Right lung (tissue), 10 donors: ENCODE measurements around the gene PSG1. TPM values are rescaled to one million over a fixed set of nuclear protein-coding genes. Genes with fewer than 3 reads are reported as not detected.
"Not testable (repeated sequence)": the region's sequence is repeated elsewhere in the genome, so short reads cannot be mapped to it uniquely, and the experiment has no call there.

Experiments
- DNase-seq, 2 donors: peaks; one replicate each; pipeline ENCODE4 v3.0.0-alpha.2; 2013
- long read RNA-seq, 8 donors: transcript quantifications; one replicate each; lab custom pipeline, GENCODE V29; 2026
- polyA plus RNA-seq, 5 donors: library from polyadenylated mRNA; unstranded; fragments of 120-200 nt; gene quantifications; one replicate each; pipeline versions ENCODE4 v1.2.1 to v1.2.3, GENCODE V29; 2013; ENCODE audit warnings: inconsistent platforms in 1 of 5, low replicate concordance in 1 of 5; ENCODE audit not compliant: insufficient read length in 5 of 5, insufficient read depth in 1 of 5

Gene PSG1
- 1 to 10 TPM in 1 of 5 donors, under 1 TPM in 1, not detected in 3; 0.21 to 1.0 TPM for polyA plus RNA-seq
- long read RNA-seq, donor 1, transcript PSG1-204 (6 exons, 2,047 nt): major isoform, 8 of 24 reads
- long read RNA-seq, donor 1, partial matches to known transcripts: 11 of 24 reads
- long read RNA-seq, donor 1, other reads (novel, unspliced or antisense): 0 of 24 reads
- long read RNA-seq, donor 2: 0 reads
- long read RNA-seq, donor 3: 0 reads
- long read RNA-seq, donor 4: 0 reads
- long read RNA-seq, donor 5: 0 reads
- long read RNA-seq, donor 6: 0 reads
- long read RNA-seq, donor 7: 0 reads
- long read RNA-seq, donor 8: 0 reads

DNA sequence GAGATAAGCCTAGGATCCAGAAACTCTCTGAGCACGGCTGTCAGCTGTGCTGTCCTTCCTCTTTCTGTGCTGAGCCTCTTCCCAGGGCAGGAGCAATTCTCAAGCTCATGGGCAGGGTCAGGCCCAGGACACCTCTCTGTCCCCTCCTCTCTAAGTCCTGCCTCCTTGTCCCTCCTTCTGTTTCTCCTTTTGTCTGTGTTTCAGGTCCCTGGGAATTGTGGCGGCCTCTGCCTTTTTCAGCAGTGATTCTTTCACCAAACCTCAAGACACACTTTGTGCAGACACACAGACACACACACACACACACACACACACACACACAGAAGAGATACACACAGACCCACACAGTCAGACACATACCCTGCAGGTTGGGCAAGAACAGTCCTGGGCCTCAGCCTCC, at the start of gene PSG1:
TSS of gene PSG1 (minus strand) at position 101 of the 400 bp plus-strand sequence. CDS start 132 bp downstream, outside the sequence.
- no peak for DNase-seq

DNA sequence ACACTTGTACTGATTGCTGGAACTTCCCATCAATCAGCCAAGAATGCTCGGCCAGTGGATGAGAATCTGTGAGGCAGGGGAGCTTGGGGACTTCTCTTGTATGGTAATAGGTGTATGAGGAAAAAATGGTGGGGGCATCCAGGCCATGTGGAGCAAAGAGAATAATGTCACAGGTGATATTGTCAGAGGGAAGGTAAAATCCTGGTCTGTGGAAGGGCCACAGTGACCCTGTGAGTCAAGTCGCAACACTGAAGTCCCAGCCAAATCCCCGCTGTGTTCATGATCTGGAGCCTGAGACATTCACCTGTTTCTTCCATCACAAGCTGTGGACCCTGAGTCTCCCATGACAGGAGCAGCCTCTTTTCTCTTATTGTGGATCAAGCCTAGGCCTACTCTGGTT, 49.4 kb upstream of the PSG1 start:
- no peak for DNase-seq

DNA sequence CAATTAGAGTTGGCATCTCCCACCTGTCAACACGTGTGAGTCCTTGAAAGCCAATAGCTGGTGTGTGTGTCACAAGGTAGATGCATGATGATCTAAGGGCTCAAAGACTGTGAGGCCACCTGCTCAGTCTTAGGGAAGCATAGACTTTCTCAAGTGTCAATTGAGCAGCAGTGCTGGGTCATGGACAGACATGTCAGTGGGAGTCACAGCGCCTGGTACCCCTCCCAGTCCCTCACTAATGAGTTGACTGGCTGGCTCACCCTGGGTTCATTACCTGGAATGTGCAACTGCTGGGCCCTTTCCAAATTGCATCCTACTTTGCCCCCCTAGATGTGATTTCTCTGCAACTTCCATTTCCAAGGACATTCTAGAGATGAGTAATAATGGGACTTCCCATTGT, 47.3 kb upstream of the PSG1 start:
- DNase-seq: no peak

DNA sequence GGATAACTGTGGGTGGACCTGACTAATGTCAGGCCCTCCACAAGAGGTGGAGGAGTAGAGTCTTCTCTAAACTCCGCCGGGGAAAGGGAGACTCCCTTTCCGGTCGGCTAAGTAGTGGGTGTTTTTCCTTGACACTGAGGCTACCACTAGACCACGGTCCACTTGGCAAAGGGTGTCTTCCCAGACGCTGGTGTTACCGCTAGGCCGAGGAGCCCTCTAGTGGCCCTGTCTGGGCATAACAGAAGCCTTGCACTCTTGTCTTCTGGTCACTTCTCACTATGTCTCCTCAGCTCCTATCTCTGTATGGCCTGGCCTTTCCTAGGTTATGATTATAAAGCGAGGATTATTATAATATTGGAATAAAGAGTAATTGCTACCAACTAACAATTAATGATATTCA, 43.6 kb upstream of the PSG1 start:
- not testable (repeated sequence) for DNase-seq

DNA sequence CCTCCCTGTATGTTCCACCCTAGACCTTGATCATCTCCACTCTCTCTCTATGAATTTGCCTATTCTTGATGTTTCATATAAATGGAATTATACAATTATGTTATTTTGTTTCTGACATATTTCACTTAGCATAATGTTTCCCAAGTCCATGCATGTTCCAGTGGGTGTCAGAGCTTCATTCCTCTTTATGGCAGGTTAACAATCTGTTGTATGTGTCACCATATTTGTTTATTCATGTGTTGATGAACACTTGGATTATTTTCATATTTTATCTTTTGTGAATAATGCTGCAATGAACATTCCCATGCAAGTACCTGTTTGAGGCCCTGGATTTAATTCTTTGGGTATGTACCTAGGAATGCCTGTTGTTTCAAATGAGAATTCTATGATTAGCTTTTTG, 41.5 kb upstream of the PSG1 start:
- not testable (repeated sequence) for DNase-seq

DNA sequence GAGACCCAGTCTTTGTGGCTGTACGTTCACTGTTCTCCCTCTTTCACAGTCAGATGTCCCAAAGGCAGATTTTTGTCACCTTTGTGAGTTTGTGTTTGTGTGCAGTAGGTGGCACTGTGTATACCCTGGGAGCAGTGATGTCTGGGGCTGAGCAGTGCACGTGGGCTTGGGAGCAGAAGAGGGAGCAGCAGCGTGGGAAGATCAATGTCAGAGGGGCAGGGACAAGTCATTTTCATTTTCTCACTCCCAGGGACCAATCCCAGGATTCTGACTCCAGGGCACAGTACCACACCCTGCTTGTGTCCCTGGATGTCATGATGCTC, 40.2 kb upstream of the PSG1 start:
- no peak for DNase-seq

DNA sequence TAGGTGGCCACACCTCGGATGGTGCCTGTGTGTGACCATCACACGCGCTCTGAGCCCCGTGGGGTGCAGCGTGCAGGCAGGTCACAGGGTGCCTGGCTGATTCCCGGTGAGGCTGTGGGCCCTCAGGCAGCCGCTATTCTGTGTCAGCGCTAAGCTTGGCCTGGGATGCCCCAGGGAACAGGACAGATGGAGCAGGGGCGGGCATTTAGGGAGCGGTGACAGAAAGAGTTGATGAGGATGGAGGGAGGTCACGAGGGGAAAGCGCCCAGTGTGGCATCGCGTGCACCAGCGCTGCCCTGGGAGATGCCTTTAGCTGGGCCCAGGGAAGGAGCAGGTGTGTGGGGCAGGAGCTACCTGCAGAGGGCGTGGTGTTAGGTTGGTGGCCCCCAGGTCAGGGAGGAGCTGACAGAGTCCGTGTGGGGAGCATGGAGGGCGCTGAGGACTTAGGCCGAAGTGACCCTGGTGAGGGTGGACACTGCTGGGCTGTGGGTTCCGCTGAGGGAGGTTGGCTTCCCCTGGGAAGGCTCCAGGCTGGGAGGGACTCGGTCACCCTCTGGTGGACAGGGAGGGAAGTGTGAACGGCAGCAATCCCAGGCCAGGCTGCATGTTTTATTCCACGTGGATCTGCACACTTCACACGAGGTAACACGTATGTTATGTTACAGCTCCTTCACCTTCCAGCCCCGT, 39.7 kb upstream of the PSG1 start:
- DNase-seq: not testable (repeated sequence)

DNA sequence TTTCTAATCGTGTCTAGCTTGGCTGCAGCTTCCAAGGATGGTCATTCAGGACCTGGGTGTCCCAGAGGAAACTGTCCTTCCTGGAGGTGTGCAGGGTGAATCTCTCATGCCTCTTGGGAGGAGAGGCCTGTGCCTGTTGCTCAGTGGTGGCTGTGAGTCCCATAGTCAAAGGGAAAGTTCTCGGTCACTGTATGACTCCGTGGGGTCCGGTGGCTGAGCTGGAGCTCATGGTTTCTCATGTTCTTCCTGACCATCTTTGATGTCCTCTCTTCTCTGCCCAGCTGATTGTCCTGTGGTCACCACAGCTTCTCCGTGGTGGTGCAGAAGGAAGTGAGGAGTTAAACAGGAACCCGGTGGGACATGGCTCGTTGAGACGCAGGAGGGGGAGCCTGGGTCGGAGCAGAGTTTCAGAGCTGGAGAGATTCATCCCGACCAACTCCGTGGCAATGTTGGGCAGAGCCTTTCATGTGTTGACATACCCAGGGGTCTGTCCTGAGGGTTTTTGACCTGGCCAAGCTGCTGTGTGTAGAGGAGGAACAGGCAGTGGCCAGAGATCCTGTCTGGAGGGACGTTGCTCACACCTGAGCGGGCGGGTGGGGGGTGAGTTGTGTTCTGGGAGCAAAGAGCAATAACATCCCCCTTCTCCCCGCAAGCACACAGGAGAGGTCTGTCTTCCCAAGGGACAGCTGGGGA, 39.0 kb upstream of the PSG1 start:
- DNase-seq: not testable (repeated sequence)

DNA sequence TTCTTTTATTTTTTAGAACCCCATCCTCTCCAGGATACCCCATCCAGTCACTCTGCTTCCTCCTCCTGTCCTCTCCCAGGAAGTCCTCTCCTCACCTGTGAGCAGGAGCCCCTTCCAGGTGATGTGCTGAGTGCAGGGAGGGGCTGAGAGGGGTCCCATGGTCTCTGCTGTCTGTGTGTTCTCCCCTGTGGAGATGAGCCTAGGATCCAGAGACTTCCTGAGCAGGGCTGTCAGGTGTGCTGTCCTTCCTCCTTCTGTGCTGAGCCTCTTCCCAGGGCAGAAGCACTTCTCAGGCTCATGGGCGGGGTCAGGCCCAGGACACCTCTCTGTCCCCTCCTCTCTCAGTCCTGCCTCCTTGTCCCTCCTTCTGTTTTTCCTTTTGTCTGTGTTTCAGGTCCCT, 38.1 kb upstream of the PSG1 start, which contains the start of gene PSG6:
TSS of gene PSG6 (minus strand) at position 261 of the 400 bp plus-strand sequence. CDS start at position 159, 102 bp downstream.
- not testable (repeated sequence) for DNase-seq

DNA sequence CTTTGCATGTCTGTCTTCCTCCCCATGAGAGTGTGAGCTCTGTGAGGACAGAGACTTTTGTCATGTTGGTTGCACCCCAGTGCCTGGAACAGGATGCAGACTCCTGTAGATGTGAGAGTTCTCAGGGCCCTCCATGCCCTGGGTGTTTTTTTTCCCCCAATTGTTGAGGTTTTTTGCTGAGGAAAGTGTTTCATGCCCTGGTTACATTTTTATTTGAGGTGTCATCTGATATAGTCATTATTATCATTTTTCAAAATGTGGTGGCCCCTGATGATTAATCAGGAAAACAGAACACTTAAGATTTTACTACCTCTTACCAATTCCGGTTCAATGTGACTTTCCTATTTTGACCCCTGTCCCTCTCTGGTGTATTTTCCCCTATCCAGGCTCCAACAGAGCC, 37.4 kb upstream of the PSG1 start:
- DNase-seq: not testable (repeated sequence)

DNA sequence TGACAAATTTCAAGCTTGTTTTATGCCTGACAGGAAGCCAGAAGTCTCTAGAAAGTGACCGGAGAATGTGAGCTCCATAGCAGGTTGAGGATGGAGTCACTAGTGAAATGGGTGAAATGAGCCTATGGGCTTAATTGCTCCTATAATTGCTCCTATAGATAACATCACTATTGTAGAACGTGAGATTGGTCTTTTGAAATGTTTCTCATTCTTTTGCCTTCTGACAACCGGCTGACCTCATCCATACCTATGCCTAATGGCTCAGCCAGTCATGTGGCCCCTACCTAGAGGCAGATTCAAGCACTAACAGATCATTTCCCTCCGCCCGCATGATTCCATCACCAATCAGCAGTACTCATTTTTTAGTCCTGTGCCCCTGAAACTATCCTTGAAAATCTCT, 34.0 kb upstream of the PSG1 start:
- not testable (repeated sequence) for DNase-seq

DNA sequence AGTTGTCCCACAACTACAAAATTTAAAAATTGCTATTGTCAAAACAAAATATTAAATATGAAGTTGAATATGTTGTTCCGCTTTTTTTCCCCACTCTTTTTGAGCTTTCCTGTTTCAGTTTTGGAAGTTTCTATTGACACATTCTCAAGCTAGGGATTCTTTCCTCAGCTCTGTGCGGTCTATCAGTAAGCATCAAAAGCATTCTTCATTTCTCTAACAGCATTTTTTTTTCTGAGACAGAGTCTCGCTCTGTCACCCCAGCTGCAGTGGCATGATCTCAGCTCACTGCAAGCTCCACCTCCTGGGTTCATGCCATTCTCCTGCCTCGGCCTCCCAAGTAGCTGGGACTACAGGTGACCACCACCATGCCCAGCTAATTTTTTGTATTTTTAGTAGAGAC, 33.4 kb upstream of the PSG1 start:
- DNase-seq: not testable (repeated sequence)

DNA sequence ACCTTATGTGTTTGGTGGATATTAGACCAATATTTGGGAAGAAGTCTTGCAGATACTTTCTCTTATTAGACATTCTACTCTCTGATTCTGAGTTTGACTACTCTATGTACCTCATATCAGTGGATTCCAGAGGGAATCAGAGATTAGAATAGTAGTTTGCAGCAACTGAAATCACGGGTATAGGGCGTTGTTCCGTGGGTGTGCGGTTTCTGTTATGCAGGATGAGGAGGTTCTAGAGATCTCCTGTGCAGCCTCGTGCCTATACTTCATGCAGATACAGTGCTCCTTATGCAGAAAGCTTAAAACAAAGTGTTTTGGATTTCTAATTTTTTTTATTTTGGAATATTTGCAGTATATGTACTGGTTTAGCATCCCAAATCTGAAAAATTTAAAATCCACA, 32.2 kb upstream of the PSG1 start:
- not testable (repeated sequence) for DNase-seq

DNA sequence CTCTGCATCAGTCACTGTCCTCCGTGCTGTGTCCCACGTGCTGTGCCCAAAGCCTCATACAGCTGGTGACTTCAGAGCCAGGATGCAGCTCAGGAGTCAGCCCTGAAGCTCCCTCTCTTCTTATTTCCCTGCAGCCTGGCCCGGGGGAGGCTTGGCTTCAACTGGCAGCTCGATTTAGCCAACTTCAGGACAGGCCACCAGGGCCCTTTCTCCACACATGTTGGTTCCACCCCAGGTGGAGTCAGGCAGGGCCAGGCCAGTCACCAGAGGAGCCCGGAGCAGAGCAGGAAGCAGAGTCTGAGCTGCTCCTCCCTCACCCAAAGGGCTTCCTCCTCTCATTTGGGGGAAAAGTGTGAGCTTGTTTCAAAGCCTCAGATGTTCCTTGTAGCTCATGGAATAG, 26.6 kb upstream of the PSG1 start:
- DNase-seq: not testable (repeated sequence)

DNA sequence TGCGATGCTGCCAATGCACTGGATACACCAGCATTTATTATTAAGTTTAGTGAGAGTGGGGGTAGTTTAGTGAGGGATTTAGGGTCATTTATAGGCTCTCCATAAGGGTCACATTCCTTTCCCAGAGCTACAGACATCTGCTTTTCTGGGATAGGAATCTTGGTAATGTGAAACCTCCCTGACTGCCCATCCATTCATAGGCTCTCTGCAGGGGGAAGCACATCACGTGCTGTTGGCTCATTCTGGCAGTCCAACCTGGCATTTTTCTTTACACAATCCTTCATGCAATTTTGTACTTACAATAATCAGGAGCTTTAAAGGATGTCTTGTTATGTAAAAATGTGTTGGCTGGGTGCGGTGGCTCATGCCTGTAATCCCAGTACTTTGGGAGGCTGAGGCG, 21.0 kb upstream of the PSG1 start:
- DNase-seq: not testable (repeated sequence)

DNA sequence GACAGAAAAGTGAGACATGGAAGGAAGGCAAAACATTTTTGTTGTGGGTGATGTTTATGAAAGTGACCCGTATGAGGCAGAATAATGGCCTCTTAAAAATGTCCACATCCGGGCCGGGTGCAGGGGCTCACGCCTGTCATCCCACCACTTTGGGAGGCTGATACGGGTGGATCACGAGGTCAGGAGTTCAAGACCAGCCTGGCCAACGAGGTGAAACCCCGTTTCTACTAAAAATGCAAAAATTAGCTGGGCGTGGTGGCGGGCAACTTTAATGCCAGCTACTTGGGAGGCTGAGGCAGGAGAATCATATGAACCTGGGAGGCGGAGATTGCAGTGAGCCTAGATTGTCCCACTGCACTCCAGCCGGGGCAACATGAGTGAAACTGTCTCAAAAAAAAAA, 20.2 kb upstream of the PSG1 start:
- DNase-seq: not testable (repeated sequence)

DNA sequence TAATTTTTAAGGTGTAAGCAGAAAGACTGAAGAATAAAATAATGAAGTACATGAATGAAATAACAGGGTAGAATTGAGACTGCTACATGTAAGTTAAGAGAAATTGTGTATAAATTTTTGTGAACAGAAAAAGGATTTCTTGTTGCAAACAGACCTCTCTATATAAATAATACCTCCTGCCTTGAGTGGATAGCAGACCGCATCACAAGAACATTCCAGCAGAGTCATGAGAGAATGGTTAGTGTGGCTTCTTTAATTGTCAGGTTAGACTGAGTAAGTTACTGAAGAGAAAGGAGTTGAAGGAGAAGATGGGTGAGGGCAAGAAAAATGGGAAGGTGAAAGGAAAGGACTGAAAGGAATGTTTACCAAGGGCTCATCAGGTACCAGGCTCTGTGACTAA, 19.6 kb upstream of the PSG1 start:
- DNase-seq: not testable (repeated sequence)

DNA sequence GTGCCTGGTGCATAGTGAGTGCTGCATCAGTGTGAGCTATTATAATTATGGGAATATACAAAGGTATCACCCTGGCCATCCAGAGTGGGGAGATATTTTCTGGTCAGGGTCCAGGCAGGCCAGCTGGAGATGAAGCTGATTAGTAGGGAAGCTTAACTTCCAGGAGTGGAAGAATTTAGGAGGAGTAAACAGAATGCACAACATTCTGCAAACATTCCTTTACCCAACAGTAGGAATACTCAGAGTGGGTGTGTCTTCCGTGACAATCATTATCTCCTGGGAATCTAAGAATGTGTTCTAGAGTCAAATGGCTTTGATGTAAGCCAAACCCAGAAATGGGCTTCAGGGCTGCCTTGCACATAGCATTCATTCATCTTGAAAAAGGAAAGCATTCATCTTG, 19.1 kb upstream of the PSG1 start:
- DNase-seq: not testable (repeated sequence)

DNA sequence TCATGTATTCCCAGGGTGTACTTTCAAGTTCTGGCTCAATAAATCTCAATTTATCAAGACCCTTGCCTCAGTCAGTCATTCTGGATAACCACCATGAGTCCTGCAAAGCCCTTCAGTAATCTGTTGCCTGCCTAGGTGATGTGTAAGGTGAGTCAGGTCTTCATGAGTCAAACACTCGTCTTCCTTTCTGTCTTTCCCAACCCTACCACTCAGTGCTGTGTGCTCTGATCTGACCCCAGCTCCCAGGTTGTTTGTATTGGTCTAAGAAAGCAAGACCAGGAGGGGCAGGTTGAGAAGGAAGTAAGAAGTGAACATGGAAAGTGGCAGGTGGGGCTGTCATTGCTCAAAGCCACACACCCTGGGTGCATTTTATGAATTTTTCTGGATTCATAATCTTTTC, 18.2 kb upstream of the PSG1 start:
- DNase-seq: not testable (repeated sequence)

DNA sequence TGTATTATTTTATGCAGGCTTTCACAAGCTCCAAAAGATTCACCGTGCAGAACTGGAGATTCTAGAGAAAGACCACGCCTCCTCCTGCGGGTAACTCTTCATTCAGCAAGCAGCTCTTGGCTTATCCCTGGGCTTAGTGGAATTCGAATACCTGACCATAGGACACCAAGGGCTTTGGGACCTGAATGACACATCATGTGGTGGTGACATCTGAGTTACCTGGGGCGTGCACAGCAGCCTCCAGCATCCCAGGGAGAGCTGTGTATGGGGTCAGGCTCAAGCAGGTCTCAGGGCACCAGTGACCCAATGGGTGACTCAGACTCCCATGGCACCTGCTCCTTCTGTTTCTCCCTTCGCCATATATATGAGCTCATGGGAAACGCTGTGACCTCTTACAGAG, 10.9 kb upstream of the PSG1 start:
- not testable (repeated sequence) for DNase-seq

DNA sequence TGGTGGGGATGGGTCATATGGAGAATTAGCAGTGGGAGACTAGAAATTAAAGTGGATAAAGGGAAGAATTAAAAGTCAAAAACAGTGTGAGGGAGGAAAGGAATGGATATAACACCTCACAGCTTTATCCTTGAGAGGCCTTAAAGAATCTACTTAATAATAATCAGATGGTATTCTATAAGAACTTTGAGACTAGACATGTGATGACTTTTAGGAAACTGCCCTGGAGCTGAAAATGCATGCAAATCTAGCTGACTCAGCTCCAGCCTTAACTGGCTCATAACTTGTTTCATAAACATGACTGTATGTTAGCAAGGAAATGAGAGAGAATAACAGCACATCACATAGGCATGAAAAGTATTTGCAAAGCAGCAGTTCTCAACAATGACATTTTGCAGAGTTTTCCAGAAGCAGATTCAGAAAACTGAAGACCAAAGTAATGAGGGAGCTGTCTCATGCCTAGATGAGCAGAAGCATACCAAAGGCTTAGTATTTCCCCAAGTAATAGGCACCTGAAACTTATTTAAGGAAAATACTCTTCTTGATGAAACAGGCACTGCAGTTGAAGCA, 8.4 kb upstream of the PSG1 start:
- not testable (repeated sequence) for DNase-seq

DNA sequence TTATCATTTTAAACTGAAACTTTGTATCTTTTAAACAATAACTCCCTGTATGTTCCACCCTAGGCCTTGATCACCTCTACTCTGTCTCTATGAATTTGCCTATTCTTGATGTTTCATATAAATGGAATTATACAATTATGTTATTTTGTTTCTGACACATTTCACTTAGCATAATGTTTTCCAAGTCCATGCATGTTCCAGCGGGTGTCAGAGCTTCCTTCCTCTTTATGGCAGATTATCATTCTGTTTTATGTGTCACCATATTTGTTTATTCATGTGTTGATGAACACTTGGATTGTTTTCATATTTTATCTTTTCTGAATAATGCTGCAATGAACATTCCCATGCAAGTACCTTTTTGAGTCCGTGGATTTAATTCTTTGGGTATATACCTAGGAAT, 3.2 kb upstream of the PSG1 start:
- DNase-seq: not testable (repeated sequence)
